Endothelial cell of umbilical vein (primary cell): ENCODE results near the gene RNGTT. TPM values are rescaled to one million over a fixed set of nuclear protein-coding genes. Genes with fewer than 3 reads are reported as not detected.

Source experiments
- BruUV-seq: library from RNA; stranded (reverse); fragments of 400-500 nt; replicated peaks from 2 replicates; lab custom pipeline; 2021; lab: Mats Ljungman, UMichigan
- CTCF ChIA-PET: fragments of 300-600, 350-600 bp; sonication (Branson Sonifier 250); formaldehyde crosslinking; loops from one replicate; lab custom pipeline; 2021; ENCODE audit warnings: antibody characterized with exemption, inconsistent platforms; lab: Charles Lee
- POLR2A ChIA-PET: fragments of 300-600, 350-600 bp; sonication (Branson Sonifier 250); formaldehyde crosslinking; loops from one replicate; lab custom pipeline; 2021; ENCODE audit warnings: antibody characterized with exemption, inconsistent platforms; lab: Charles Lee
- DNase-seq: peaks from one replicate; pipeline ENCODE4 v3.0.0-alpha.2; 2011; ENCODE audit warnings: low read depth, low spot score
- FAIRE-seq: peaks from 2 replicates; lab custom pipeline; 2011; peaks lifted over from hg19 to GRCh38; lab: Jason Lieb, UNC
- H2AFZ ChIP-seq: 2 replicates; pipeline ENCODE4 v1.6.0; 2012; ENCODE audit warnings: low read depth, low read length, control low read depth, inconsistent platforms
- H3K27ac ChIP-seq: 2 replicates; pipeline ENCODE4 v1.5.1; 2011; ENCODE audit warnings: low read depth, mild to moderate bottlenecking, control low read depth, low read length, moderate library complexity; ENCODE audit not compliant: insufficient read depth
- H3K27me3 ChIP-seq, 2 experiments: 2 replicates each; pipeline versions ENCODE4 v1.6.0 to v1.6.1; 2011; ENCODE audit warnings: low read length in 2 of 2, mixed read lengths in 1 of 2; ENCODE audit not compliant: control insufficient read depth in 2 of 2, insufficient read depth in 2 of 2
- H3K36me3 ChIP-seq, 2 experiments: 2 replicates in 1 of 2; 3 replicates in 1 of 2; pipeline ENCODE4 v1.5.1; 2011; ENCODE audit warnings: low read length in 2 of 2, mild to moderate bottlenecking in 1 of 2, moderate library complexity in 1 of 2; ENCODE audit not compliant: control insufficient read depth in 2 of 2, insufficient read depth in 2 of 2; ENCODE audit errors: extremely low read depth in 1 of 2
- H3K4me1 ChIP-seq: 3 replicates; pipeline ENCODE4 v1.5.1; 2011; ENCODE audit warnings: mild to moderate bottlenecking, low read length; ENCODE audit not compliant: control insufficient read depth, insufficient read depth; ENCODE audit errors: extremely low read depth
- H3K4me2 ChIP-seq: 2 replicates; pipeline ENCODE4 v1.6.1; 2011; ENCODE audit warnings: low read length, control low read depth, mixed read lengths; ENCODE audit not compliant: insufficient read depth
- H3K4me3 ChIP-seq, 3 experiments: fragments of 200-600 bp in 1 of 3; sonication (generic), shearing (Covaris generic) in 1 of 3; replicated peaks in 1 of 3; 2 replicates each; pipeline ENCODE4 v1.5.1; 2011 to 2016; ENCODE audit warnings: control low read depth in 3 of 3, low read length in 3 of 3, mild to moderate bottlenecking in 2 of 3, inconsistent platforms in 1 of 3, low read depth in 1 of 3, moderate library complexity in 1 of 3; ENCODE audit not compliant: insufficient read depth in 1 of 3
- H3K79me2 ChIP-seq: 2 replicates; pipeline ENCODE4 v1.6.0; 2012; ENCODE audit warnings: low read length, inconsistent platforms; ENCODE audit not compliant: control insufficient read depth, insufficient read depth
- H3K9ac ChIP-seq: replicated peaks from 2 replicates; pipeline ENCODE3; 2011; ENCODE audit warnings: low read length, control low read depth; ENCODE audit not compliant: insufficient read depth; ENCODE audit errors: extremely low read depth
- H3K9me1 ChIP-seq: replicated peaks from 3 replicates; pipeline ENCODE4 v1.6.0; 2011; ENCODE audit warnings: mild to moderate bottlenecking, low read length; ENCODE audit not compliant: control insufficient read depth, insufficient read depth; ENCODE audit errors: extremely low read depth
- H3K9me3 ChIP-seq: replicated peaks from 2 replicates; pipeline ENCODE4 v1.5.1; 2012; ENCODE audit warnings: low read length, inconsistent platforms; ENCODE audit not compliant: control insufficient read depth, insufficient read depth
- H4K20me1 ChIP-seq: replicated peaks from 2 replicates; pipeline ENCODE3; 2011; ENCODE audit warnings: mild to moderate bottlenecking, low read length; ENCODE audit not compliant: control insufficient read depth, insufficient read depth; ENCODE audit errors: extremely low read depth
- CTCF ChIP-seq, 2 donors: IDR thresholded peaks; 1 replicate in 1 of 2; 2 replicates in 1 of 2; pipeline ENCODE4 v1.5.1; 2011; ENCODE audit warnings: low read length in 2 of 2, mild to moderate bottlenecking in 2 of 2, moderate library complexity in 2 of 2, control low read depth in 1 of 2, inconsistent platforms in 1 of 2, low read depth in 1 of 2; ENCODE audit not compliant: insufficient read depth in 1 of 2; ENCODE audit errors: extremely low read depth in 1 of 2
- EZH2 ChIP-seq: IDR thresholded peaks from 2 replicates; pipeline ENCODE4 v1.6.1; 2012; ENCODE audit warnings: borderline replicate concordance, low read depth, mild to moderate bottlenecking, moderate library complexity, low read length, inconsistent platforms; ENCODE audit not compliant: severe bottlenecking
- FOS ChIP-seq: IDR thresholded peaks from 2 replicates; pipeline ENCODE4 v1.6.1; 2011; ENCODE audit warnings: mild to moderate bottlenecking, low read length, moderate library complexity, borderline replicate concordance; ENCODE audit not compliant: insufficient read depth
- GATA2 ChIP-seq: IDR thresholded peaks from 2 replicates; pipeline ENCODE4 v1.7.0; 2011; ENCODE audit warnings: low read depth, mild to moderate bottlenecking, moderate library complexity, mixed read lengths, low read length; ENCODE audit not compliant: insufficient read length, insufficient read depth
- JUN ChIP-seq: IDR thresholded peaks from 2 replicates; pipeline ENCODE4 v1.6.1; 2011; ENCODE audit warnings: borderline replicate concordance, low read depth; ENCODE audit not compliant: insufficient read length, insufficient read depth
- MAX ChIP-seq: IDR thresholded peaks from 2 replicates; pipeline ENCODE4 v1.6.1; 2011; ENCODE audit not compliant: insufficient read depth, insufficient read length
- MYC ChIP-seq: IDR thresholded peaks from one replicate; pipeline ENCODE4 v1.6.1; 2011; ENCODE audit warnings: mild to moderate bottlenecking, low read depth, low read length
- POLR2A ChIP-seq: IDR thresholded peaks from 2 replicates; pipeline ENCODE4 v1.6.1; 2012; ENCODE audit warnings: low read depth, mild to moderate bottlenecking, control low read depth, low read length
- POLR2AphosphoS5 ChIP-seq: IDR thresholded peaks from 2 replicates; pipeline ENCODE4 v1.6.1; 2012; ENCODE audit warnings: low read depth, mild to moderate bottlenecking, control low read depth, low read length, moderate library complexity; ENCODE audit not compliant: insufficient read depth
- dilution Hi-C: fragments of 300-500 bp; cut with MboI; formaldehyde crosslinking; loops from one replicate; pipeline ENCODE4 v1.15.0; 2019; ENCODE audit warnings: low sequenced_read_pairs; ENCODE audit not compliant: extremely low pct_ligation_motif_present
- intact Hi-C: fragments of 100-400 bp; cut with micrococcal nuclease; formaldehyde crosslinking; loops from one replicate; pipeline ENCODE4 v1.10.0; 2022
- polyA plus RNA-seq, 4 experiments: library from polyadenylated mRNA; depleted of rRNA in 3 of 4; stranded (reverse) in 3 of 4; unstranded in 1 of 4; fragments of >200 nt; gene quantifications; 2 replicates each; pipeline versions ENCODE4 v1.2.1 to v1.2.3, GENCODE V29; 2011 to 2012; ENCODE audit warnings: missing spikeins in 1 of 4
- total RNA-seq: library from RNA; stranded (reverse); gene quantifications from 2 replicates; pipeline ENCODE4 v1.2.3, GENCODE V29; 2021

RNGTT gene
- total and polyA plus RNA-seq, 2 donors (not counting 3 experiments of a cell fraction or from before 2014, with no cell fraction given), result 2.1 to 13.1 TPM

GRCh38 chr6:89008815-89009374 is 45.5 kb upstream of the RNGTT start:
- Histone ChIP-seq H3K27ac (no peak overlapping the region), H3K79me2 (no peaks in the 10 kb centered on the region), H3K9me1 (no peaks in the 10 kb centered on the region), H3K9me3 (no peaks in the 10 kb centered on the region), H3K36me3 (no peaks in the 10 kb centered on the region), H4K20me1 (no peaks in the 10 kb centered on the region), H2AFZ (no peak overlapping the region), H3K4me1 (no peaks in the 10 kb centered on the region), H3K4me3 (no peak overlapping the region), H3K27me3 (peaks cover 0 to 3% of the 10 kb centered on the region in 2 experiments), H3K9ac (no peak overlapping the region), H3K4me2 (no peak overlapping the region)
- intact Hi-C loops (no loop called here), dilution Hi-C loops (no loop called here)
- CTCF ChIA-PET, result no interaction called here
- POLR2A ChIA-PET, result no interaction called here
- no TSS peak for BruUV-seq
- DNase-seq (no peak), FAIRE-seq (no peak)
- no peak for TF ChIP-seq CTCF (IDR thresholded peaks at IDR 0.05; ENCODE audit: extremely low read depth in 1 of 2, insufficient read depth in 1 of 2, low read depth in 1 of 2, low read length in 2 of 2)

- intact Hi-C loops, result no loop called here
- ChIA-PET CTCF (no interaction called here), POLR2A (no interaction called here)
- Histone ChIP-seq H3K36me3 (no peaks in the 10 kb centered on the region), H3K4me1 (no peaks in the 10 kb centered on the region), H3K9me3 (no peaks in the 10 kb centered on the region), H4K20me1 (no peaks in the 10 kb centered on the region), H2AFZ (no peak overlapping the region), H3K27ac (no peak overlapping the region), H3K4me3 (no peak overlapping the region), H3K27me3 (peaks cover 2 to 3% of the 10 kb centered on the region in 2 experiments), H3K79me2 (no peaks in the 10 kb centered on the region), H3K9ac (no peak overlapping the region), H3K9me1 (no peaks in the 10 kb centered on the region), H3K4me2 (no peak overlapping the region)
- FAIRE-seq (no peak), DNase-seq (no peak)
- TF ChIP-seq POLR2A (no peak), CTCF (IDR thresholded peaks at IDR 0.05; ENCODE audit: extremely low read depth in 1 of 2, insufficient read depth in 1 of 2, low read depth in 1 of 2, low read length in 2 of 2) (no peak), GATA2 (no peak), EZH2 (no peak), JUN (no peak), FOS (no peak), POLR2AphosphoS5 (no peak), MYC (no peak), MAX (no peak)
- no TSS peak for BruUV-seq
- dilution Hi-C loops, result no loop called here
Measured at GRCh38 chr6:89008001-89008814, 44.8 kb upstream of the RNGTT start.
